ENCODE results near the gene ABITRAM. TPM values are rescaled to one million over a fixed set of nuclear protein-coding genes. Genes with fewer than 3 reads are reported as not detected.

ABITRAM gene
- total and polyA plus RNA-seq, 2 of the 13 experiments (the other 11 are each of a cell fraction or from before 2014, with no cell fraction given), result 10.2 to 21.6 TPM

GRCh38 chr9:108956022-108956630, 21.9 kb downstream of the ABITRAM start:
- Histone ChIP-seq H4K20me1 (ENCODE audit: insufficient read depth, low read length) (no peaks in the 10 kb centered on the region), H3K9ac (ENCODE audit: insufficient read depth, low read depth, low read length) (no peak overlapping the region), H3K79me2 (ENCODE audit: insufficient read depth, low read length) (no peaks in the 10 kb centered on the region), H3K9me3 (ENCODE audit: low read length) (no peaks in the 10 kb centered on the region), H3K4me2 (ENCODE audit: low read depth, low read length) (no peak overlapping the region), H3K27ac (ENCODE audit: extremely low read length, insufficient read depth, low read length) (no peak overlapping the region), H3K4me3 (replicated peaks in 1 of 3; ENCODE audit: insufficient read depth in 1 of 3, low read depth in 2 of 3, low read length in 3 of 3) (no peak overlapping the region), H2AFZ (ENCODE audit: low read length) (no peak overlapping the region), H3K36me3 (replicated peaks in 1 of 2; ENCODE audit: control insufficient read depth in 1 of 2, insufficient read depth in 2 of 2, low read length in 2 of 2) (peaks cover 6% of the 10 kb centered on the region in 2 experiments; a peak in 4 of 5 replicates), H3K27me3 (ENCODE audit: control insufficient read depth in 1 of 2, insufficient read depth in 2 of 2, low read length in 2 of 2) (no peaks in the 10 kb centered on the region), H3K4me1 (ENCODE audit: insufficient read depth, low read length) (no peaks in the 10 kb centered on the region)
- no TSS peak for BruUV-seq (replicated peaks)
- POLR2A ChIA-PET, result no interaction called here
- ATAC-seq, result no peak
- WGBS (ENCODE audit: low lambda C conversion rate), result 97% methylated on average over 4 of the region's 4 CpGs
- intact Hi-C loops (cut with micrococcal nuclease; ENCODE audit: unreplicated experiment), result no loop called here
- no peak for DNase-seq (ENCODE audit: low spot score)
- no peak for TF ChIP-seq IRF1 (CRISPR knock-in tag; IDR thresholded peaks at IDR 0.05; ENCODE audit: low read depth)
- TF ChIP-seq NAIF1 (CRISPR knock-in tag; IDR thresholded peaks at IDR 0.05; ENCODE audit: borderline replicate concordance), result no peak
- no peak for TF ChIP-seq SRSF9 (IDR thresholded peaks at IDR 0.05; ENCODE audit: borderline replicate concordance, insufficient read depth, low read depth, low read length, poor library complexity, severe bottlenecking)
- TF ChIP-seq PLRG1 (conservative IDR thresholded peaks at IDR 0.05), result no peak
- TF ChIP-seq ZNF354B (CRISPR knock-in tag; IDR thresholded peaks at IDR 0.05), result no peak
- no peak for TF ChIP-seq THAP7 (CRISPR knock-in tag; IDR thresholded peaks at IDR 0.05)
- TF ChIP-seq MLX (CRISPR knock-in tag; IDR thresholded peaks at IDR 0.05), result no peak
- TF ChIP-seq ZSCAN21 (CRISPR knock-in tag; IDR thresholded peaks at IDR 0.05; ENCODE audit: borderline replicate concordance), result no peak
- TF ChIP-seq TOPORS (CRISPR knock-in tag; IDR thresholded peaks at IDR 0.05), result no peak
- TF ChIP-seq MYC (CRISPR knock-in tag; IDR thresholded peaks at IDR 0.05; ENCODE audit: borderline replicate concordance), result no peak
- TF ChIP-seq ZSCAN5A (CRISPR knock-in tag; IDR thresholded peaks at IDR 0.05; ENCODE audit: borderline replicate concordance), result no peak
- no peak for TF ChIP-seq ZNF251 (CRISPR knock-in tag; IDR thresholded peaks at IDR 0.05)
- no peak for TF ChIP-seq ZNF720 (CRISPR knock-in tag; IDR thresholded peaks at IDR 0.05)
- no peak for TF ChIP-seq BRF2 (CRISPR knock-in tag; IDR thresholded peaks at IDR 0.05)
- TF ChIP-seq SIN3B (IDR thresholded peaks at IDR 0.05; ENCODE audit: low read length), result no peak
- no peak for TF ChIP-seq POLR2AphosphoS2 (IDR thresholded peaks at IDR 0.05; ENCODE audit: low read depth, low read length)
- TF ChIP-seq CHD2 (IDR thresholded peaks at IDR 0.05; ENCODE audit: low read depth, low read length), result no peak
- TF ChIP-seq HOXD1 (CRISPR knock-in tag; IDR thresholded peaks at IDR 0.05), result no peak
- CTCF ChIA-PET (ENCODE audit: low intra/inter-chr PET ratio, low total read pairs), result no interaction called here
- no peak for FAIRE-seq
- in situ Hi-C loops (cut with HindIII; ENCODE audit: extremely low pct_ligation_motif_present, low pct_unique_long_range_greater_than_20kb), result no loop called here
